ENCODE data around the gene FOXP1.

DNA sequence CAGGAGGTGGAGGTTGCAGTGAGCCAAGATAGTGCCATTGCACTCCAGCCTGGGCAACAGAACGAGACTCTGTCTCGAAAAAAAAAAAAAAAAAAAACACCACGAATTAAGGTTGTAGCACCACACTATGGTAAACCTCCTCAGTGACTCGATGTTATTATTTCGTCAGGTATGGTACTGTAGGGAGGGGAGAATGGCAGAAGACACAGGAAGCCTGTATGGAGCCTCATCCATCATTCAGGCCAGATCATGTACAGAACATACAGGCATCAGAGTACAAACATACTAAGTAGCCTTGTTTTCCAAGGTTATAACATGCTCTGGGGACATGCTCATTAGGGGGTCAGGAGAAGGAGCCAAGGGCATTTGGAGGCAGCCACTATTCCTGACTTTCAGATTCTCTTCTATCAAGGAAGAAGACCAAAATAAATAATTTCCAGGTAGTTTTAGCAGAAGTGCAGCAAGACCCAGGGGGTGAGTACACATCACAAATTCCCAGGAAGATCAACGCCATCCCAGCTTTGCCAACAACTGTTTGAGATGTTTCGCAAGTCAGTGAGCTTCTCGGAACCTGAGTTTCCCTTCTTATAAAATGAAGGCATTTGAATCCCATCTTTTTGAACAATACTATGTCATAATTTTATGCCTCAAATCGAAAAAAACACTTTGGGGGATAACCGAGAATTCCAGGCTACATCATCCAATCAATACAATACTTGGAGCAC lies 79.8 kb downstream of the FOXP1 start:
- no peak for TF ChIP-seq TAF1 (IDR thresholded peaks at IDR 0.05; ENCODE audit: low read depth)
- TF ChIP-seq, protein P1, sequence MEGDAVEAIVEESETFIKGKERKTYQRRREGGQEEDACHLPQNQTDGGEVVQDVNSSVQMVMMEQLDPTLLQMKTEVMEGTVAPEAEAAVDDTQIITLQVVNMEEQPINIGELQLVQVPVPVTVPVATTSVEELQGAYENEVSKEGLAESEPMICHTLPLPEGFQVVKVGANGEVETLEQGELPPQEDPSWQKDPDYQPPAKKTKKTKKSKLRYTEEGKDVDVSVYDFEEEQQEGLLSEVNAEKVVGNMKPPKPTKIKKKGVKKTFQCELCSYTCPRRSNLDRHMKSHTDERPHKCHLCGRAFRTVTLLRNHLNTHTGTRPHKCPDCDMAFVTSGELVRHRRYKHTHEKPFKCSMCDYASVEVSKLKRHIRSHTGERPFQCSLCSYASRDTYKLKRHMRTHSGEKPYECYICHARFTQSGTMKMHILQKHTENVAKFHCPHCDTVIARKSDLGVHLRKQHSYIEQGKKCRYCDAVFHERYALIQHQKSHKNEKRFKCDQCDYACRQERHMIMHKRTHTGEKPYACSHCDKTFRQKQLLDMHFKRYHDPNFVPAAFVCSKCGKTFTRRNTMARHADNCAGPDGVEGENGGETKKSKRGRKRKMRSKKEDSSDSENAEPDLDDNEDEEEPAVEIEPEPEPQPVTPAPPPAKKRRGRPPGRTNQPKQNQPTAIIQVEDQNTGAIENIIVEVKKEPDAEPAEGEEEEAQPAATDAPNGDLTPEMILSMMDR (IDR thresholded peaks at IDR 0.05; ENCODE audit: poor library complexity, severe bottlenecking), result no peak
- no peak for TF ChIP-seq SMC3 (conservative IDR thresholded peaks at IDR 0.05; ENCODE audit: poor library complexity)
- TF ChIP-seq POLR2AphosphoS5 (IDR thresholded peaks at IDR 0.05), result no peak
- no peak for TF ChIP-seq EP300 (conservative IDR thresholded peaks at IDR 0.05; ENCODE audit: poor library complexity, severe bottlenecking)
